Activated CD4-positive, alpha-beta T cell treated with anti-CD3 and anti-CD28 coated beads, Interleukin-2, amount 50 U/mL, for 48 hours (primary cell): Measurements from ENCODE around the gene SERP1.

Experiments used
- DNase-seq, 2 experiments: peaks; one replicate each; pipeline ENCODE4 v3.0.0-alpha.2; 2020

Gene SERP1

GRCh38 chr3:150546226-150547044, at the start of gene SERP1, which contains the start of gene EIF2A:
Gene SERP1 (minus strand): TSS chr3:150546496. CDS start chr3:150546135, 361 bp downstream.
Gene EIF2A (plus strand): TSS chr3:150546787. CDS start chr3:150546803, 16 bp downstream.
- peak; percentile 98 to 99 for DNase-seq

GRCh38 chr3:150594150-150594549, 47.9 kb upstream of the SERP1 start:
- no peak for DNase-seq

GRCh38 chr3:150589759-150590158, 43.5 kb upstream of the SERP1 start:
- no peak for DNase-seq

GRCh38 chr3:150588027-150588830, 41.9 kb upstream of the SERP1 start:
- no peak for DNase-seq

- DNase-seq = no peak
Measured at GRCh38 chr3:150583028-150583427, 36.7 kb upstream of the SERP1 start.

GRCh38 chr3:150582620-150583019, 36.3 kb upstream of the SERP1 start:
- DNase-seq = no peak

- DNase-seq = no peak
Measured at GRCh38 chr3:150581174-150581573, 34.9 kb upstream of the SERP1 start.

- DNase-seq = no peak
Measured at GRCh38 chr3:150577855-150578254, 31.6 kb upstream of the SERP1 start.

- DNase-seq = no peak
Measured at GRCh38 chr3:150567328-150567727, 21.0 kb upstream of the SERP1 start.

GRCh38 chr3:150564243-150564642, 17.9 kb upstream of the SERP1 start:
- DNase-seq = no peak

- DNase-seq = no peak
Measured at GRCh38 chr3:150557725-150558124, 11.4 kb upstream of the SERP1 start.

GRCh38 chr3:150556792-150557191, 10.5 kb upstream of the SERP1 start:
- DNase-seq = no peak

- no peak for DNase-seq
Measured at GRCh38 chr3:150555859-150556436, 9.7 kb upstream of the SERP1 start.

GRCh38 chr3:150547045-150547741, 897 bp upstream of the SERP1 start:
- DNase-seq = no peak

- peak; percentile 35 to 51 for DNase-seq
Measured at GRCh38 chr3:150545419-150546225, 674 bp downstream of the SERP1 start.

- DNase-seq = no peak
Measured at GRCh38 chr3:150544726-150545125, 1.6 kb downstream of the SERP1 start.

GRCh38 chr3:150544041-150544440, 2.3 kb downstream of the SERP1 start:
- DNase-seq = no peak

GRCh38 chr3:150543531-150543930, 2.8 kb downstream of the SERP1 start:
- no peak for DNase-seq

- no peak for DNase-seq
Measured at GRCh38 chr3:150543128-150543527, 3.2 kb downstream of the SERP1 start.

GRCh38 chr3:150540991-150541390, 5.3 kb downstream of the SERP1 start:
- DNase-seq = no peak

GRCh38 chr3:150540297-150540696, 6.0 kb downstream of the SERP1 start:
- DNase-seq = no peak
